HUES48 (cell line): ENCODE results near the gene TCF12.
"Not testable (repeated sequence)": the region's sequence is repeated elsewhere in the genome, so short reads cannot be mapped to it uniquely, and the experiment has no call there.

Experiments
- H3K27ac ChIP-seq: one replicate; pipeline ENCODE4 v1.7.0; 2013; ENCODE audit warnings: low read depth, low read length, inconsistent platforms
- H3K27me3 ChIP-seq: 2 replicates; pipeline ENCODE4 v1.6.1; 2013; ENCODE audit warnings: mild to moderate bottlenecking, low read length; ENCODE audit not compliant: control insufficient read depth, insufficient read depth
- H3K36me3 ChIP-seq: 2 replicates; pipeline ENCODE4 v1.6.1; 2013; ENCODE audit warnings: low read length; ENCODE audit not compliant: control insufficient read depth, insufficient read depth
- H3K4me1 ChIP-seq: 2 replicates; pipeline ENCODE4 v1.6.1; 2013; ENCODE audit warnings: mild to moderate bottlenecking, low read length; ENCODE audit not compliant: control insufficient read depth, insufficient read depth
- H3K4me3 ChIP-seq: 2 replicates; pipeline ENCODE4 v1.5.1; 2013; ENCODE audit warnings: mild to moderate bottlenecking, low read depth, low read length
- H3K9ac ChIP-seq: 2 replicates; pipeline ENCODE4 v1.6.1; 2013; ENCODE audit warnings: mild to moderate bottlenecking, low read depth, low read length, moderate library complexity
- H3K9me3 ChIP-seq: 2 replicates; pipeline ENCODE4 v1.6.1; 2013; ENCODE audit warnings: low read length; ENCODE audit not compliant: control insufficient read depth, insufficient read depth

The TCF12 gene

DNA sequence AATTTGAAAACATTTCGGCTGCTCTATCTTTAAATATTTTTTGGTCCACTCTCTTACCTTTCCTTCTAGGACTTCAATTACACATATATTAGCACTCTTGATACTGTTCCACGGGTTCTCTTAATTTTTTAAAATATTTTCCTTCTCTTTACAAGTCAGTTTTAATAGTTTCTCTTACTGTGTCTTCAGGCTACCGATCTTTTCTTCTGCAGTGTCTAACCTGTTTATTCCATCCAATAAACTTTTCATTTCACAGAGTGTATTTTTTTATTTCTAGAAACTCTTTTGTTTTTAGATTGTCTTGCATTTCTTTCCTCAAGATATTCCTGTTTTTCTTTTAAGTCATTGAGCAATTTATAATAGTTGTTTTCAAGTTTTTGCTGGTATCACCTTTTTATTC, 27.7 kb downstream of the TCF12 start:
- peaks cover 7% of the 10 kb centered on the region; the same call in 1 of the 2 replicates for H3K4me1 ChIP-seq
- H3K36me3 ChIP-seq, result peaks cover 2% of the 10 kb centered on the region; the same call in 1 of the 2 replicates
- H3K9ac ChIP-seq, result no peak overlapping the region
- no peak overlapping the region for H3K27ac ChIP-seq
- H3K4me3 ChIP-seq, result no peak overlapping the region
- peaks cover 3% of the 10 kb centered on the region; the same call in 1 of the 2 replicates for H3K9me3 ChIP-seq
- no peaks in the 10 kb centered on the region for H3K27me3 ChIP-seq

DNA sequence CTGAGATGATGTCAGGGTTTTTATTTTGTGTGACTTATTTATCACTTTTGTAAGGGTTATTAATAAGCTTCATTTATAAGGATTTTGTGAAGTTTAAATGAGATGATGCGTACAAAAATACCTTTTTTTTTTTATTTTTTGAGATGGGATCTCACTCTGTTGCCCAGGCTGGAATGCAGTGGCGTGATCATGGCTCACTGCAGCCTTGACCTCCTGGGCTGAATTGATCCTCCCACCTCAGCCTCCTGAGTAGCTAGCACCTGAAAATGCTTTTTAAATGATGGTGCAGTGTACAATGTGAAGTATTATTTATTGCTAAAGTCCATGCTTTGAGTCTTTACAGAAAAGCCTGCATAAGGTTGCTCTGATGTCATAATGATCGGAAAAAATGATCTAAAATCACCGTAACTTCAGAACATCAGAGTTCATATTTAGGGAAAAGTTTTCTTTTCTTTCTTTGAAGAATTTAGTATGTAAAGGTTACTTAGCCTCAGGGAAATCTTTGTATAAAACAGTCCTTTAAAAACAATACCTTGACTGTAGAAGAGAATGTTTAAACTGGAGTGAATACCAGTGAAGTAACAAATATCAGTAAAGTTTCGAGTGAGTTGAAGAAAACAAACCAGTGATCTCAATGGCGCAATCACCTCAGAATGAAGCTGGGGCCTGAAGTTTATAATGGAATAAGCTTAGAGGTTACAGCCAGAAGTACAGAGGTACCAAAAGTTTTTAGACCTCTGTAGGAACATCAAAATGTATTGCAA, 29.7 kb downstream of the TCF12 start:
- Histone ChIP-seq H3K9me3 (peaks cover 3% of the 10 kb centered on the region; the same call in 1 of the 2 replicates), H3K36me3 (peaks cover 2% of the 10 kb centered on the region; the same call in 1 of the 2 replicates), H3K27ac (no peak overlapping the region), H3K4me1 (peaks cover 5% of the 10 kb centered on the region; the same call in 1 of the 2 replicates), H3K9ac (no peak overlapping the region), H3K4me3 (no peak overlapping the region), H3K27me3 (no peaks in the 10 kb centered on the region)

- Histone ChIP-seq H3K27ac (no peak overlapping the region), H3K36me3 (peaks cover 2% of the 10 kb centered on the region; the same call in 1 of the 2 replicates)
Measured at GRCh38 chr15:56948764-56949101, 30.3 kb downstream of the TCF12 start.

DNA sequence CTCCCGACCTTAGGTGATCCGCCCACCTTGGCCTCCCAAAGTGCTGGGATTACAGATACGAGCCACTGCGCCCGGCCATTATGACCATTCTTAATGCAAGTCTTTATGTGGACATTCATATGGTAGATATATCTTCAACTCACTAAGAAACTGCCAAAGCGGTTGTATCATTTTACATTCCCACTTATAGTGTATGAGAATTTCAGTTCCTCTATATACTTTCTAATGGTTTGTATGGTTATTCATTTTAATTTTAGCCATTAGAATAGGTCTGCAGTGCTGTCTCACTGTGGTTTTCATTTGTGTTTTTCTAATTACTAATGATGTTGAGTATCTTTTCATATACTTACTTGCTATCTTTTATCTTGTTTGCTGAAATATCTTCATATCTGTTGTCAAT, 32.5 kb downstream of the TCF12 start:
- Histone ChIP-seq H3K27ac (no peak overlapping the region), H3K27me3 (no peaks in the 10 kb centered on the region), H3K4me3 (no peak overlapping the region), H3K36me3 (no peaks in the 10 kb centered on the region), H3K9ac (no peak overlapping the region), H3K4me1 (peaks cover 5% of the 10 kb centered on the region; the same call in 1 of the 2 replicates), H3K9me3 (no peaks in the 10 kb centered on the region)

More at GRCh38 chr15:56948764-56949101, 30.3 kb downstream of the TCF12 start:
- no peak overlapping the region for H3K4me3 ChIP-seq
- peaks cover 3% of the 10 kb centered on the region; the same call in 1 of the 2 replicates for H3K9me3 ChIP-seq
- H3K4me1 ChIP-seq, result peaks cover 5% of the 10 kb centered on the region; the same call in 1 of the 2 replicates
- H3K9ac ChIP-seq, result no peak overlapping the region
- H3K27me3 ChIP-seq, result no peaks in the 10 kb centered on the region

DNA sequence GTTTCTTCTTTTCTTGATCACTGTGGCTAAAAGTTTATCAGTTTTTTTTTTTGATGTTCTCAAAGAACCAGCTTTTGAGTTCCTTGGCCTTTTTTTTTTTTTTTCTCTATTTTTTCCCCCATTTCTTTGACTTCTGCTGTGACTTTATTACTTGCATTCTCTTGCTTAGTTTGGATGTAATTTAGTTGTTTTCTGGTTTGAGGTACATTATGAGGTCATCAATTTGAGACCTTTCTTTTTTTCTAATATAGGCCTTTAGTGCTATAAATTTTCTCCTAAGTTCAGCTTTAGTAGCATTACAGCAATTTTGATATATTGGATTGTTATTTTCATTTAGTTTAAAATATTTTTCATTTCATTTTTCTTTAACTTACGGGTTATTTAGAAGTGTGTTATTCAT, 35.3 kb downstream of the TCF12 start:
- H3K36me3 ChIP-seq, result no peaks in the 10 kb centered on the region
- no peak overlapping the region for H3K9ac ChIP-seq
- no peaks in the 10 kb centered on the region for H3K9me3 ChIP-seq
- no peaks in the 10 kb centered on the region for H3K27me3 ChIP-seq
- H3K4me3 ChIP-seq, result no peak overlapping the region
- peaks cover 21% of the 10 kb centered on the region for H3K4me1 ChIP-seq
- no peak overlapping the region for H3K27ac ChIP-seq

- not testable (repeated sequence) for H3K9me3 ChIP-seq, H3K27ac ChIP-seq, H3K27me3 ChIP-seq, H3K9ac ChIP-seq, H3K36me3 ChIP-seq, H3K4me3 ChIP-seq
- peaks cover 28% of the 10 kb centered on the region for H3K4me1 ChIP-seq
Measured at GRCh38 chr15:56955011-56955410, 36.6 kb downstream of the TCF12 start.

DNA sequence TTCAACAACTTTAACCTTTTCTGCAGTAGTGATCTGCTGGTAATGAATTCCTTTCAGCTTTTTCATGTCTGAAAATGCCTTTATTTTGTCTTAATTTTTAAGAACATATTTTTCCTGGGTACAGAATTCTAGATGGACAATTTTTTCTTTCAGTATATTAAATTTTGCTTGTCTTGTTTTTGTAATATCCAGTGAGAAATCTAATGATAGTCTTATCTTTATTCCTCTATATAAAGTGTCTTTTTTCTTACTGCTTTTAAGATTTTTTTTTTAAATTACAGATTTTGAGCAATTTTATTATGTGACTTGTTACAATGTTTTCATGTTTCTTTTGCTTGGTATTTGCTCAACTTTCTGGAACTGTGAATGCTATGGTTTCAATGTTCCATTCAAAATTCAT, 38.1 kb downstream of the TCF12 start:
- no peaks in the 10 kb centered on the region for H3K36me3 ChIP-seq
- no peaks in the 10 kb centered on the region for H3K9me3 ChIP-seq
- H3K4me3 ChIP-seq, result no peak overlapping the region
- H3K9ac ChIP-seq, result no peak overlapping the region
- H3K4me1 ChIP-seq, result peaks cover 28% of the 10 kb centered on the region
- no peak overlapping the region for H3K27ac ChIP-seq
- H3K27me3 ChIP-seq, result no peaks in the 10 kb centered on the region

DNA sequence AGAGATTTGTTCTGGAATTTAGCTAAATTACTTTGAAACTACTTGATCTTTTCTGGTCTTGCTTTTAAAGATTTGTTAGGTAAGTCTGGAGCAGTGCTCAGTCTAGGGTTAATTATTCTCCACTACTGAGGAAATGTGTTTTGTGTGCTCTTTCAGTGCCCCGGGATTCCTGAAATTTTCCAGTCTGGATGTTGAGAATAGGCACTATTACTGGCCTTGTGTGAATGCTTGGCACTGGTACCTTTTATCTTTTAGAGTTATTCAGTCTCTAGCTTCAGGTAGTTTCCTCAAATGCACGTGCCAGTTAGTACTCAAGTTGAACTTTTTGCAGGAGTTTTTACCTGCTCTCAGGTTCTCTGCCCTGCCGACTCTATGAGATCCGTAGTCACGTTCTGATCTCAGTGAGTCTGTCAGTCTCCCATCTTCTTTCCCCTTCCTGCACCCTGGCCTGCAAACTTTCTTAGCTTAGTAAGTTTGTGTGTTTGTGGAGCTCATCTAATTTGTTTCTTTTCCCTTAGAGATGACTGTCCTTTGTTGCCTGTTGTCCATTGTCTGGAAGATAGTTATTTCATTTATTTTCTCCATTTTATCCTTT, 39.5 kb downstream of the TCF12 start:
- H3K4me1 ChIP-seq, result peaks cover 37% of the 10 kb centered on the region
- H3K36me3 ChIP-seq, result no peaks in the 10 kb centered on the region
- H3K9ac ChIP-seq, result no peak overlapping the region
- peak overlapping the region; percentile 68 for H3K27ac ChIP-seq
- no peak overlapping the region for H3K4me3 ChIP-seq
- no peaks in the 10 kb centered on the region for H3K27me3 ChIP-seq
- no peaks in the 10 kb centered on the region for H3K9me3 ChIP-seq

DNA sequence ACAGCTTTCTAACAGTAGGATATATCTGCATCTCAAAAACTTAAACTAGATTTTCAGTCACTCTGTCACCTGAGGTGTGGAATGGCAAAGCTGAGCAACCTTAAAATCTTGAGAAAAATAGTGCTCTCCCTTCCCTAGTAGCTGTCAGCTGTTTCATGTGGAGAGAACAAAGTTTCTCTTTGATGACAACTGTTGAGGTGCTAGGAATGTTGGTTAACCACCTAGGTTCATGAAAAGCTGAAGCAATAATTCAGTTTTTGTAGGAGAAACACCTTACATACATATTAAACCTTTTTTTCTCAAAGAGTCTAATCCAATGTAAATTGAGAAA, 40.8 kb downstream of the TCF12 start:
- Histone ChIP-seq H3K36me3 (no peaks in the 10 kb centered on the region), H3K9me3 (no peaks in the 10 kb centered on the region), H3K27ac (no peak overlapping the region), H3K9ac (no peak overlapping the region), H3K4me3 (no peak overlapping the region), H3K4me1 (peaks cover 48% of the 10 kb centered on the region), H3K27me3 (no peaks in the 10 kb centered on the region)

DNA sequence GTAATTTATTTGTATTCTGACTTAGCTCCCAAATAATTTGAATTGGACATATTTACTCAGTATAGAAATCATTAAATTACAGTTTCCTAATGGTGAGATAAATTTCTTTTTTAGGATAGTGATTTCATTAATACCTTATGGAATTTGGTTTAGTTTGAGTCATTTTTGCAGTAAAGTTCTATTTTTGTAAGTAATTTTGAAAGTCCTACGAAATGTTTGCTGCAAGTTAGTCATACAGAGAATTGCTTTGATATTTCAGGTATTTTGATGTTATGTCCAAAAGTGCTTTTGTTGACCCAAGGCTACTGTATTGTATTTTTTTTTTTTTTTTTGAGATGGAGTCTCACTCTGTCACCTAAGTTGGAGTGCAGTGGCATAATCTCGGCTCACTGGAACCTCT, 41.7 kb downstream of the TCF12 start:
- no peaks in the 10 kb centered on the region for H3K36me3 ChIP-seq
- H3K27ac ChIP-seq, result no peak overlapping the region
- H3K27me3 ChIP-seq, result no peaks in the 10 kb centered on the region
- H3K9me3 ChIP-seq, result no peaks in the 10 kb centered on the region
- H3K4me3 ChIP-seq, result no peak overlapping the region
- H3K4me1 ChIP-seq, result peaks cover 49% of the 10 kb centered on the region
- H3K9ac ChIP-seq, result no peak overlapping the region

DNA sequence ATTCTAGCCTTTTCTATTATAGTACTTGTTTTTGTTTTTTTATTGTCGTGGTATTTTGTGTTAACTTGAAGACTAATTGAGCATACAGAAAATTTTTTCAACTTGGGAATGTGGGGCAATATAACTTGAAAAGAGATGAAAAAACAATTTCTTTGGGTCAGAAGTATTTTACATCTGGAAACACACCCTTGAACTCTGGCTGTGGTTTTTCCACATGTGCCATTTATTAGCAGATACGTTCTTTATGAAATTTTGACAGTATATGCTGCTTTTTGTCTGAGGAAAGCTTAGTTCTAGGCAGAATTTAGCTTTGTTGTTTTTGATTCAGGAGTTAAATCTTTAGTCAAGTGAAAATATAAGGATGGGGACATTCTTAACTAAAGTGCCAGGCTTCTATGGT, 44.7 kb downstream of the TCF12 start:
- no peak overlapping the region for H3K4me3 ChIP-seq
- no peak overlapping the region for H3K9ac ChIP-seq
- H3K4me1 ChIP-seq, result peaks cover 35% of the 10 kb centered on the region
- H3K27me3 ChIP-seq, result no peaks in the 10 kb centered on the region
- H3K27ac ChIP-seq, result no peak overlapping the region
- H3K9me3 ChIP-seq, result no peaks in the 10 kb centered on the region
- no peaks in the 10 kb centered on the region for H3K36me3 ChIP-seq
